ENCODE measurements around the gene IQCE.

IQCE gene

GRCh38 chr7:2611922-2612321 lies 53.1 kb downstream of the IQCE start:
- H3K79me1 ChIP-seq (replicated peaks; ENCODE audit: low read length, poor library complexity, severe bottlenecking): no peaks in the 10 kb centered on the region
- no peak overlapping the region for H3K4me3 ChIP-seq (ENCODE audit: insufficient read depth in 1 of 2, low read depth in 1 of 2, low read length in 2 of 2)
- WGBS: 96% methylated on average over 10 of the region's 10 CpGs
- DNase-seq: no peak
- peak overlapping the region; percentile 41 for H2AK5ac ChIP-seq (ENCODE audit: low read length, severe bottlenecking)
- peak overlapping the region in 1 of 2 experiments; percentile 18 for H2BK12ac ChIP-seq (ENCODE audit: low read length in 2 of 2)
- no peak overlapping the region for H2BK5ac ChIP-seq (ENCODE audit: low read depth, low read length, poor library complexity, severe bottlenecking)
- H3K27me3 ChIP-seq (ENCODE audit: control insufficient read depth in 1 of 2, insufficient read depth in 1 of 2, low read length in 2 of 2): peaks cover 0 to 10% of the 10 kb centered on the region in 2 experiments
- no peak overlapping the region for H3K14ac ChIP-seq (ENCODE audit: low read length in 2 of 2)
- no peak overlapping the region for H3K23ac ChIP-seq (ENCODE audit: low read length in 2 of 2)
- no peaks in the 10 kb centered on the region for H3K9me3 ChIP-seq (ENCODE audit: control insufficient read depth, low read length)
- H2BK120ac ChIP-seq (ENCODE audit: low read depth, low read length): no peak overlapping the region
- no peak overlapping the region for H2BK15ac ChIP-seq (ENCODE audit: low read depth, poor library complexity, severe bottlenecking)
- H3K4me2 ChIP-seq (ENCODE audit: low read length, poor library complexity, severe bottlenecking): no peak overlapping the region
- H3K4me1 ChIP-seq (ENCODE audit: control insufficient read depth, insufficient read depth, low read depth, low read length): peaks cover 19% of the 10 kb centered on the region
- no peak overlapping the region for H3K9ac ChIP-seq (ENCODE audit: low read length)
- H4K91ac ChIP-seq (ENCODE audit: low read length): peak overlapping the region; percentile 25
- no peak overlapping the region for H4K8ac ChIP-seq (ENCODE audit: low read length)
- no peak overlapping the region for H3K4ac ChIP-seq (ENCODE audit: low read depth in 1 of 2, low read length in 2 of 2)
- H3K36me3 ChIP-seq (ENCODE audit: control insufficient read depth in 1 of 2, insufficient read depth in 2 of 2, low read depth in 1 of 2, low read length in 2 of 2): peaks cover 9 to 27% of the 10 kb centered on the region in 2 experiments
- H3K18ac ChIP-seq (ENCODE audit: low read depth in 1 of 2, low read length in 2 of 2): no peak overlapping the region
- H3K27ac ChIP-seq (ENCODE audit: low read length, poor library complexity, severe bottlenecking): no peak overlapping the region
- no peak overlapping the region for H2AFZ ChIP-seq (ENCODE audit: low read depth, low read length)

GRCh38 chr7:2612445-2613097 lies 53.8 kb downstream of the IQCE start:
- H3K9ac ChIP-seq (ENCODE audit: low read length): no peak overlapping the region
- peaks cover 9 to 27% of the 10 kb centered on the region in 2 experiments for H3K36me3 ChIP-seq (ENCODE audit: control insufficient read depth in 1 of 2, insufficient read depth in 2 of 2, low read depth in 1 of 2, low read length in 2 of 2)
- peaks cover 19% of the 10 kb centered on the region for H3K4me1 ChIP-seq (ENCODE audit: control insufficient read depth, insufficient read depth, low read depth, low read length)
- no peak overlapping the region for H3K27ac ChIP-seq (ENCODE audit: low read length, poor library complexity, severe bottlenecking)
- no peak overlapping the region for H2BK15ac ChIP-seq (ENCODE audit: low read depth, poor library complexity, severe bottlenecking)
- no peak overlapping the region for H3K4me2 ChIP-seq (ENCODE audit: low read length, poor library complexity, severe bottlenecking)
- no peak overlapping the region for H3K23ac ChIP-seq (ENCODE audit: low read length in 2 of 2)
- no peak overlapping the region for H2AFZ ChIP-seq (ENCODE audit: low read depth, low read length)
- H2BK12ac ChIP-seq (ENCODE audit: low read length in 2 of 2): no peak overlapping the region
- DNase-seq: no peak
- peak overlapping the region; percentile 45 for H4K91ac ChIP-seq (ENCODE audit: low read length)
- no peaks in the 10 kb centered on the region for H3K9me3 ChIP-seq (ENCODE audit: control insufficient read depth, low read length)
- 84% methylated on average over 15 of the region's 15 CpGs for WGBS
- no peak overlapping the region for H4K8ac ChIP-seq (ENCODE audit: low read length)
- no peak overlapping the region for H3K14ac ChIP-seq (ENCODE audit: low read length in 2 of 2)
- no peak overlapping the region for H3K4me3 ChIP-seq (ENCODE audit: insufficient read depth in 1 of 2, low read depth in 1 of 2, low read length in 2 of 2)
- no peak overlapping the region for H2AK5ac ChIP-seq (ENCODE audit: low read length, severe bottlenecking)
- no peak overlapping the region for H2BK5ac ChIP-seq (ENCODE audit: low read depth, low read length, poor library complexity, severe bottlenecking)
- no peak overlapping the region for H3K18ac ChIP-seq (ENCODE audit: low read depth in 1 of 2, low read length in 2 of 2)
- H3K4ac ChIP-seq (ENCODE audit: low read depth in 1 of 2, low read length in 2 of 2): no peak overlapping the region
- no peaks in the 10 kb centered on the region for H3K79me1 ChIP-seq (replicated peaks; ENCODE audit: low read length, poor library complexity, severe bottlenecking)
- H3K27me3 ChIP-seq (ENCODE audit: control insufficient read depth in 1 of 2, insufficient read depth in 1 of 2, low read length in 2 of 2): peaks cover 0 to 13% of the 10 kb centered on the region in 2 experiments
- H2BK120ac ChIP-seq (ENCODE audit: low read depth, low read length): no peak overlapping the region

GRCh38 chr7:2613098-2613930 lies 54.5 kb downstream of the IQCE start:
- no peak overlapping the region for H4K91ac ChIP-seq (ENCODE audit: low read length)
- no peak overlapping the region for H3K4ac ChIP-seq (ENCODE audit: low read depth in 1 of 2, low read length in 2 of 2)
- no peak overlapping the region for H3K14ac ChIP-seq (ENCODE audit: low read length in 2 of 2)
- H3K4me1 ChIP-seq (ENCODE audit: control insufficient read depth, insufficient read depth, low read depth, low read length): peaks cover 21% of the 10 kb centered on the region
- no peak overlapping the region for H3K18ac ChIP-seq (ENCODE audit: low read depth in 1 of 2, low read length in 2 of 2)
- no peak overlapping the region for H3K23ac ChIP-seq (ENCODE audit: low read length in 2 of 2)
- H2AFZ ChIP-seq (ENCODE audit: low read depth, low read length): no peak overlapping the region
- H3K27me3 ChIP-seq (ENCODE audit: control insufficient read depth in 1 of 2, insufficient read depth in 1 of 2, low read length in 2 of 2): peaks cover 0 to 13% of the 10 kb centered on the region in 2 experiments
- no peaks in the 10 kb centered on the region for H3K79me1 ChIP-seq (replicated peaks; ENCODE audit: low read length, poor library complexity, severe bottlenecking)
- no peaks in the 10 kb centered on the region for H3K9me3 ChIP-seq (ENCODE audit: control insufficient read depth, low read length)
- peak overlapping the region; percentile 50 for H3K9ac ChIP-seq (ENCODE audit: low read length)
- H3K4me2 ChIP-seq (ENCODE audit: low read length, poor library complexity, severe bottlenecking): no peak overlapping the region
- H2BK120ac ChIP-seq (ENCODE audit: low read depth, low read length): no peak overlapping the region
- no peak overlapping the region for H4K8ac ChIP-seq (ENCODE audit: low read length)
- H3K27ac ChIP-seq (ENCODE audit: low read length, poor library complexity, severe bottlenecking): no peak overlapping the region
- DNase-seq: no peak
- no peak overlapping the region for H2BK12ac ChIP-seq (ENCODE audit: low read length in 2 of 2)
- 95% methylated on average over 19 of the region's 19 CpGs for WGBS
- peaks cover 9 to 27% of the 10 kb centered on the region in 2 experiments for H3K36me3 ChIP-seq (ENCODE audit: control insufficient read depth in 1 of 2, insufficient read depth in 2 of 2, low read depth in 1 of 2, low read length in 2 of 2)
- H3K4me3 ChIP-seq (ENCODE audit: insufficient read depth in 1 of 2, low read depth in 1 of 2, low read length in 2 of 2): peak overlapping the region in 1 of 2 experiments; percentile 63
- H2AK5ac ChIP-seq (ENCODE audit: low read length, severe bottlenecking): peak overlapping the region; percentile 34
- H2BK5ac ChIP-seq (ENCODE audit: low read depth, low read length, poor library complexity, severe bottlenecking): no peak overlapping the region
- H2BK15ac ChIP-seq (ENCODE audit: low read depth, poor library complexity, severe bottlenecking): no peak overlapping the region

GRCh38 chr7:2613931-2614600 lies 55.3 kb downstream of the IQCE start:
- Histone ChIP-seq H2BK12ac (ENCODE audit: low read length in 2 of 2) (no peak overlapping the region), H2BK15ac (ENCODE audit: low read depth, poor library complexity, severe bottlenecking) (no peak overlapping the region), H4K91ac (ENCODE audit: low read length) (no peak overlapping the region), H3K23ac (ENCODE audit: low read length in 2 of 2) (no peak overlapping the region), H3K79me1 (replicated peaks; ENCODE audit: low read length, poor library complexity, severe bottlenecking) (no peaks in the 10 kb centered on the region), H3K4ac (ENCODE audit: low read depth in 1 of 2, low read length in 2 of 2) (no peak overlapping the region), H2BK5ac (ENCODE audit: low read depth, low read length, poor library complexity, severe bottlenecking) (no peak overlapping the region), H2AFZ (ENCODE audit: low read depth, low read length) (no peak overlapping the region), H2AK5ac (ENCODE audit: low read length, severe bottlenecking) (no peak overlapping the region), H3K14ac (ENCODE audit: low read length in 2 of 2) (no peak overlapping the region), H3K4me2 (ENCODE audit: low read length, poor library complexity, severe bottlenecking) (no peak overlapping the region), H2BK120ac (ENCODE audit: low read depth, low read length) (no peak overlapping the region), H3K9me3 (ENCODE audit: control insufficient read depth, low read length) (no peaks in the 10 kb centered on the region), H3K9ac (ENCODE audit: low read length) (peak overlapping the region; percentile 50), H3K36me3 (ENCODE audit: control insufficient read depth in 1 of 2, insufficient read depth in 2 of 2, low read depth in 1 of 2, low read length in 2 of 2) (peaks cover 9 to 27% of the 10 kb centered on the region in 2 experiments), H3K27me3 (ENCODE audit: control insufficient read depth in 1 of 2, insufficient read depth in 1 of 2, low read length in 2 of 2) (peaks cover 0 to 13% of the 10 kb centered on the region in 2 experiments), H3K18ac (ENCODE audit: low read depth in 1 of 2, low read length in 2 of 2) (no peak overlapping the region), H3K4me1 (ENCODE audit: control insufficient read depth, insufficient read depth, low read depth, low read length) (peaks cover 27% of the 10 kb centered on the region), H3K4me3 (ENCODE audit: insufficient read depth in 1 of 2, low read depth in 1 of 2, low read length in 2 of 2) (peak overlapping the region in 1 of 2 experiments; percentile 63), H3K27ac (ENCODE audit: low read length, poor library complexity, severe bottlenecking) (no peak overlapping the region), H4K8ac (ENCODE audit: low read length) (no peak overlapping the region)
- WGBS: 86% methylated on average over 21 of the region's 22 CpGs
- DNase-seq: no peak
